GM21825 (cell line): ENCODE measurements around the gene IL1R2.
"Not testable (repeated sequence)": the region's sequence is repeated elsewhere in the genome, so short reads cannot be mapped to it uniquely, and the experiment has no call there.

Source experiments
- ATAC-seq: cut with Tn5 transposase; IDR thresholded peaks from one replicate; pipeline ENCODE4 v1.9.1; 2021; ENCODE audit warnings: mild to moderate bottlenecking, moderate library complexity; ENCODE audit not compliant: unreplicated experiment

IL1R2 gene

DNA sequence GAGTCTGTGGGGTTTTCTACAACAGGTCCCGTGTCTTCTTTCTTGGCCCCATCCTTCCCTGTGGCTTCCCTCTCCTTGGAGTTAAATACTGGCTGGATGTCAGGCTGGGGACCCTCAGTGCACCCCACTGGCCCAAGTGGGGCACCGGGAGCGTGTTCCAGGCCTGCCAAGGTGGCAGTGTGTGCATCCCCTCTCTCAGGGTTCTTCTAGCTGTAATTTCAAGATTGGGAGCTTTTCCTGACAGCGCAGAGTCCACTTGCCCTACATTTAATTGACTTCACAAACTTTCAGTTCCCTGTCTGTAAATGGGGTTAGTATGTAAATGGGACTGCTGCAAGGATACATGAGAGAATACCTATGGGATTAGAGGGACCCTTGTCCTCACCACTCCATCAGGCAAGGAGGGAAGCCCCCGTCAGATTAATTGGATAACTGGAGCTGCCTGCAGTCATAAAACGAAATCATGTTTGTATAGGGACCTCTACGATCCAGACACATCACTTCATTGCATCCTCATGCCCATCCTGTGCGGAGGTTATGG lies 66.6 kb downstream of the IL1R2 start:
- no peak for ATAC-seq

- ATAC-seq, result no peak
These were observed 67.4 kb downstream of the IL1R2 start for GRCh38 chr2:102059151-102059550.

GRCh38 chr2:102060047-102060446 lies 68.3 kb downstream of the IL1R2 start:
- no peak for ATAC-seq

DNA sequence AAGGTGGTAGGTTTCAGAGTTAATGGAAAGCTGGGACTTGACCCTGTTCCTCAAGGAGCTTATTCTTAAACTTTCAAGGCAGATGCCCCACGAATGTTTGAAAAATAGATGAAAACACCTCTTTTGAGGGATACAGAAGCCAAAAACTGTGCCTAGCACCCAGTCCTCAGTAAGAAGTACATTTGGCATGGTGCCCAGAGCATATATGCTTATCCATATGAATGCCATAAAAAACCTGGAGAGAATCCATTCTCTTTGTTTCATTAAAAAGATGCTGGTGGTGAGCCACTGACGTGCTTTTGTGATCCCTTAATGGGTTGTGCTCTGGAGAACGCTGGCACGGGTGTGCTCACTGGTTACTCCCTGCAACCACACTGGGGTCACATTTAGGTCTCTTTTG lies 69.0 kb downstream of the IL1R2 start:
- no peak for ATAC-seq

DNA sequence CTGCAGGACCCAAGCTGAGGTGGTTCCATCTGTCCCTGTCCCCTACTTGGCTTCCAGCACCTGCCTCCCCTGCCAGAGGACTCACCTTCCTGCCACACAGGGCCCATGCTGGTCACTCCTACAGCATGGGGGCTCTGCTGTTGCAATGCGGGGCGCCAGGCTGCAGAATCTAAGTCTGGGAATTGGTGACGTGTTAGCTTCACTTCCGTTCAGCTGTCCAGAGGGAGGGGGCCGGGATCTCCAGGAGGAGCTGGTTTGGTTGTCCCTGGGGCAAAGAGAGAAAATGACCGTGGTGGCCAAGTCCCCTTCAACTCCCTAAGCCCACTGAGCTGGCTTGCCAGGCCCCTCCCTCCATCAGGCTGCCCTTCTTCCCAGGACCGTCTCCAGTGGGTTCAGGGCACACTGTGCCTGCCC lies 69.5 kb downstream of the IL1R2 start:
- no peak for ATAC-seq

DNA sequence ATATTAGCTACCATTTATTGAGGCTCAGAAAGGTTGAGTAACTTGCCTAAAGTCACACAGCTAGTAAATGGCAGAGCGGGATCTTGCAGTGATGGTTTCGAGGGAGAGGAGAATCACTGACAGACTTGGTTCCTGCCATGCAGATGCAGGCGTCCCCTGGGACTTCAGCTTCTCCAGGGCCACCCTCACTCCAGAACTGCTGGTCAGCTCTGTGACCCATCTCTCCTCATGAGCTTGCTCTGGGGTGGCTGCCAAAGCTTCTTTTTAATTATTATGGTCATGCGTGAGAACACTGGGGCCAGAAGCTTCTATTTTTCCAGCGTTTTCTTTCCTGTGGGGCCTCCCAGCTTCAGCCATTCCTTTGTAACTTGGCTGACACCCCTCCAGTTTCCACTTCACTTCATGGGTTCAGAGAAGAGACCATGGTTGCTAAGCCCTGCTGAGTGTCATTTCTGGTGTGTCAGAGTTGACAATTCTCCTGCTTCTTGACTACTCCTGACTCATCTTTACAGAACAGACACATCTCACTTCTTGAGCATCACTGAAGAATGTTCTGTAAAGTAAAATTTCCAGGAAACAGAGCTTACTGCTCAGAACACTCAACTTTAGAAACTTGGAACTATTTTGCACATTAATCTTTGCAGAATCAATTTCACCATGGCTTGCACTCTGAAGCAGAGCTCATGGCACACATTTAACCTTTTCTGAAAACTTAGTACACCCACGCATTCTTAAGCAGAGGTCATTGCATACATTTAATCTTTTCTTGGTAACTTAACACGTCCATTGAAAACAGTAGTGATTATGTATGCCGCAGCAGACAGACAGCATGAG lies 70.4 kb downstream of the IL1R2 start:
- no peak for ATAC-seq

DNA sequence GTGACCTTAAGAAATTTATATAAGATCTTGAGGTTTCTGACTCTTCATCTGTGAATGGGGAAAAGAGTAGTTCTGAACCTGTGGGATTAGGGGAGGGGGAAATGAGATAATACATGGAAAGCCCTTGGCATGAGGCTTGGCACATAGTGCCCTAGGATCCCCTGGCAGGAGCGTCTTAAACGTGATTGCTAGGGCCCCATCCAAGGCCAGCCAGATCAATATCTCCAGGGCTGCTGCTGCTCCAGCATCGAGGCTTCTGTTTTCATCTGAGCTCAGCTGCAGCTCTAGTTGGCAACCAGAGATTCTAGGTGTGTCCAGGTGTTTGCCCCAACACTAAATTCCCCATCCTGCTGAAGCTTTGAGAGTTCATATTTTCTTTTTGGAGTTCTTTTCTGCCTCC lies 71.0 kb downstream of the IL1R2 start:
- no peak for ATAC-seq

GRCh38 chr2:102063487-102063911 lies 71.7 kb downstream of the IL1R2 start:
- ATAC-seq, result no peak

GRCh38 chr2:102063941-102064678 lies 72.3 kb downstream of the IL1R2 start:
- ATAC-seq, result no peak

GRCh38 chr2:102064679-102065674 lies 73.2 kb downstream of the IL1R2 start:
- ATAC-seq, result no peak

- ATAC-seq, result no peak
These were observed 74.0 kb downstream of the IL1R2 start for GRCh38 chr2:102065675-102066252.

- no peak for ATAC-seq
These were observed 74.8 kb downstream of the IL1R2 start for GRCh38 chr2:102066554-102066953.

- ATAC-seq, result not testable (repeated sequence)
These were observed 76.4 kb downstream of the IL1R2 start for GRCh38 chr2:102068126-102068525.

GRCh38 chr2:102069311-102069974 lies 77.7 kb downstream of the IL1R2 start:
- ATAC-seq, result no peak

DNA sequence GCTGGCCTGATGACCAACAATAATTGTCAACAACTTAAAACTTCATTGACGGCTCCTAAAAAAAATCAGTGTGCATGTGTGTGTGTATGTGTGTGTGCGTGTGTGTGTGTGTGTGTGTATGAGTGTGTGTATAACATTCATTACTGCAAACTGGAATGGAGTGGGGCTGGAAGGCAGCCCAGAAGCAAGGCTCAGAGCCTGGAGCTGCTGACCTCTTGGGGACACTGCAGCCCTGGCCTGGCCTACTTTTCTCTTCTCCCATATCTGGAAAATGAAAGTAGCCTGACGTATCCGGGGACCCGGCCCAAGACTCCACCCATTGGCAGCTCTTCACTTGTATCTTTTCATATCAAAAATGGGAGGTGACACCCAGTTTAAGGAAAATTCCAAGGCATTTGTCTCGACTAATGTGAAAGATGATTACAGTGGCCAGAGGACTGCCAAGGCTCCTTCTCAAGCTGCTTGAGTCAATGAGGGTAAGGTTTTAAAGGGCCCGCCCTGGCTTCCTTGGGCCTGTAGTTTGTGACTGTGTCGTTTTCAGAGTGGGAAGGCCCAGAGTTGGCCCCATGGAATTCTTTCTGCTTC lies 78.4 kb downstream of the IL1R2 start:
- no peak for ATAC-seq

DNA sequence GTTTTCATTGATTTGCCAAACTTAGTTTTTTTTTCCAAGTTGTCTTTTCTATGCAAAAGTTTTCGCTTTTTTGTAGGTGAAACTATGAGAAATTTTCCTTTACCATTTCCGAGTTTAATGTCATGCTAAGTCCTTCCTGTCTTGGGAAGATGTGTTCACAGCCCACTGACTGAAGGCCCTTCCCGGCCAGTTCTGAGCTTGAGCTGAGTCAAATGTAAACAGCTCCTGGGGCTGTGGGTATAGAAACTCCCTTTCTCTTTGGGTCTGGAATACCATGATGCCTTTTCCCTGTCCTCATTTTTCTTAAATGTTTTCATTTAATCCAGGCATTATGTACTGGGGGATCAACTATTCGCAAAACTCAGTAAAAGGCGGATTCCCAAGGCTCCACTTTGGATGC lies 81.0 kb downstream of the IL1R2 start:
- ATAC-seq, result no peak

- no peak for ATAC-seq
These were observed 81.5 kb downstream of the IL1R2 start for GRCh38 chr2:102073168-102073724.

DNA sequence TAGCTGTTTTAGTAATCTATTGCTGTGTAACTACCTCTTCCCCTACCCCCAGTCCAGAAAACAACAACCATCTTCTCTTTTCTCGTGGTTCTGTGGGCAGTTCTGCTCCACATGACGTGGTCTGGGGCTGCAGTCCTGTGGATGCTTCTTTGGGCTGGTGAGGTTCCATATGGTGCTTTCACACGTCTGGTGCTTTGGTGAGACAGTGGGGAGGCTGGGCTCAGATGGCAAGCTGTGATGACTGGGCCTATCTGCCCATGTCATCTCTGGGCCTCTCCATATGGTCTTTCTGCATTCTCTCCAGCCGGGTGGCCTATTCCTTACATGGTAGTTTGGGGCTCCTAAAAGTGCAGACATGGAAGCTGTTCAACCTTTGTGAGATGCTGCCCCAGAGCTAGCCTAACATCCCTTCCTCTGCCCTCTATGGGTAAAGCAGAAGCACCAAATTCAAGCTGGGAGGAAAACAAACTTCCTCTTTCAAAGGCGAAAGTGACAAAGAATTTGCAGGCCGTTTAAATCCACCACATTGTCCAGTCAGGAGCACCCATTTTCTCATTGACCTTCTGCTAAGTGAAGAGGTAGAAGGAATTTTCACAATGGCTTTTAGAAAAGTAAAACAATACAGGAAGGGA lies 82.5 kb downstream of the IL1R2 start:
- ATAC-seq, result no peak

- no peak for ATAC-seq
These were observed 83.7 kb downstream of the IL1R2 start for GRCh38 chr2:102075479-102075878.
